Panc1 (cell line): ENCODE data around the gene GATAD2B.

ENCODE experiments used
- TCF7L2 ChIP-seq: IDR thresholded peaks from 2 replicates; pipeline ENCODE4 v1.6.1; 2011; ENCODE audit warnings: mild to moderate bottlenecking, low read depth, low read length, inconsistent platforms
- TF ChIP-seq, protein P1 (sequence below): fragments of 450-650 bp; IDR thresholded peaks from 2 replicates; pipeline ENCODE4 v1.5.1; 2017; ENCODE audit warnings: mild to moderate bottlenecking
- TF ChIP-seq, protein P2 (sequence below), 2 experiments: IDR thresholded peaks; 2 replicates each; pipeline ENCODE4 v1.6.1; 2011 to 2012; ENCODE audit warnings: low read depth in 2 of 2, control low read depth in 1 of 2, low read length in 1 of 2, mild to moderate bottlenecking in 1 of 2, moderate library complexity in 1 of 2; ENCODE audit not compliant: insufficient read depth in 1 of 2

DNA sequence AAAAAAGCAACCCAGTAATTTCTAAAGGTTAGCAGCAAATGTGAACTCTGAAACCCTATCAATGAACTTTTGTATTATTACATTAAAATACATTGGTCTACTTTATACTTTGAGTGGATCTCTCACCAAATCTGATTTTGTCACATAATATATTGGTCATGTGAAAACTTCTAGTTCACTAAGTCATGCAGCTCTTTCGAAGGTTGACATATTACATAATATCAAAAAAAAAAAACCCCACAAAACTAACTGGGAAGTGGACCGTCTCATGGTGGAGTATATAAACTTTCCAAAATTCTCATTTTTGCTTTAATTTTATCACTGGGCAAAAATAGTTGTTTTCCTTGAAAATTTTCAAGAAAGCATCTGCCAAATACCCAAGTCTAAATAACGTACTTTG lies 50.4 kb downstream of the GATAD2B start:
- TF ChIP-seq, protein P1, sequence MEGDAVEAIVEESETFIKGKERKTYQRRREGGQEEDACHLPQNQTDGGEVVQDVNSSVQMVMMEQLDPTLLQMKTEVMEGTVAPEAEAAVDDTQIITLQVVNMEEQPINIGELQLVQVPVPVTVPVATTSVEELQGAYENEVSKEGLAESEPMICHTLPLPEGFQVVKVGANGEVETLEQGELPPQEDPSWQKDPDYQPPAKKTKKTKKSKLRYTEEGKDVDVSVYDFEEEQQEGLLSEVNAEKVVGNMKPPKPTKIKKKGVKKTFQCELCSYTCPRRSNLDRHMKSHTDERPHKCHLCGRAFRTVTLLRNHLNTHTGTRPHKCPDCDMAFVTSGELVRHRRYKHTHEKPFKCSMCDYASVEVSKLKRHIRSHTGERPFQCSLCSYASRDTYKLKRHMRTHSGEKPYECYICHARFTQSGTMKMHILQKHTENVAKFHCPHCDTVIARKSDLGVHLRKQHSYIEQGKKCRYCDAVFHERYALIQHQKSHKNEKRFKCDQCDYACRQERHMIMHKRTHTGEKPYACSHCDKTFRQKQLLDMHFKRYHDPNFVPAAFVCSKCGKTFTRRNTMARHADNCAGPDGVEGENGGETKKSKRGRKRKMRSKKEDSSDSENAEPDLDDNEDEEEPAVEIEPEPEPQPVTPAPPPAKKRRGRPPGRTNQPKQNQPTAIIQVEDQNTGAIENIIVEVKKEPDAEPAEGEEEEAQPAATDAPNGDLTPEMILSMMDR = no peak
- TF ChIP-seq, protein P2, sequence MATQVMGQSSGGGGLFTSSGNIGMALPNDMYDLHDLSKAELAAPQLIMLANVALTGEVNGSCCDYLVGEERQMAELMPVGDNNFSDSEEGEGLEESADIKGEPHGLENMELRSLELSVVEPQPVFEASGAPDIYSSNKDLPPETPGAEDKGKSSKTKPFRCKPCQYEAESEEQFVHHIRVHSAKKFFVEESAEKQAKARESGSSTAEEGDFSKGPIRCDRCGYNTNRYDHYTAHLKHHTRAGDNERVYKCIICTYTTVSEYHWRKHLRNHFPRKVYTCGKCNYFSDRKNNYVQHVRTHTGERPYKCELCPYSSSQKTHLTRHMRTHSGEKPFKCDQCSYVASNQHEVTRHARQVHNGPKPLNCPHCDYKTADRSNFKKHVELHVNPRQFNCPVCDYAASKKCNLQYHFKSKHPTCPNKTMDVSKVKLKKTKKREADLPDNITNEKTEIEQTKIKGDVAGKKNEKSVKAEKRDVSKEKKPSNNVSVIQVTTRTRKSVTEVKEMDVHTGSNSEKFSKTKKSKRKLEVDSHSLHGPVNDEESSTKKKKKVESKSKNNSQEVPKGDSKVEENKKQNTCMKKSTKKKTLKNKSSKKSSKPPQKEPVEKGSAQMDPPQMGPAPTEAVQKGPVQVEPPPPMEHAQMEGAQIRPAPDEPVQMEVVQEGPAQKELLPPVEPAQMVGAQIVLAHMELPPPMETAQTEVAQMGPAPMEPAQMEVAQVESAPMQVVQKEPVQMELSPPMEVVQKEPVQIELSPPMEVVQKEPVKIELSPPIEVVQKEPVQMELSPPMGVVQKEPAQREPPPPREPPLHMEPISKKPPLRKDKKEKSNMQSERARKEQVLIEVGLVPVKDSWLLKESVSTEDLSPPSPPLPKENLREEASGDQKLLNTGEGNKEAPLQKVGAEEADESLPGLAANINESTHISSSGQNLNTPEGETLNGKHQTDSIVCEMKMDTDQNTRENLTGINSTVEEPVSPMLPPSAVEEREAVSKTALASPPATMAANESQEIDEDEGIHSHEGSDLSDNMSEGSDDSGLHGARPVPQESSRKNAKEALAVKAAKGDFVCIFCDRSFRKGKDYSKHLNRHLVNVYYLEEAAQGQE (IDR thresholded peaks at IDR 0.05; ENCODE audit: insufficient read depth in 1 of 2, low read depth in 2 of 2, low read length in 1 of 2) = no peak
- no peak for TF ChIP-seq TCF7L2
